H1 (cell line): ENCODE data around the gene IL17RA. TPM values are rescaled to one million over a fixed set of nuclear protein-coding genes. Genes with fewer than 3 reads are reported as not detected.

ENCODE experiments used
- CEBPB ChIP-seq: IDR thresholded peaks from 2 replicates; pipeline ENCODE4 v1.6.1; 2012; ENCODE audit warnings: low read depth, low read length
- CHD2 ChIP-seq: IDR thresholded peaks from 2 replicates; pipeline ENCODE4 v1.6.1; 2012; ENCODE audit warnings: low read length, improper control_type of control experiment
- CREB1 ChIP-seq: IDR thresholded peaks from 2 replicates; pipeline ENCODE4 v1.6.1; 2012; ENCODE audit warnings: inconsistent platforms
- CTBP2 ChIP-seq: IDR thresholded peaks from 2 replicates; pipeline ENCODE4 v1.7.0; 2011; ENCODE audit warnings: borderline replicate concordance, mild to moderate bottlenecking, moderate library complexity, mixed read lengths, low read length; ENCODE audit not compliant: insufficient read depth, insufficient read length
- GTF2F1 ChIP-seq: IDR thresholded peaks from 2 replicates; pipeline ENCODE4 v1.6.1; 2012; ENCODE audit warnings: low read depth, low read length, improper control_type of control experiment, borderline replicate concordance
- KDM4A ChIP-seq: IDR thresholded peaks from one replicate; pipeline ENCODE4 v1.7.1; 2012; ENCODE audit warnings: low read depth, mild to moderate bottlenecking, moderate library complexity, low read length, inconsistent platforms; ENCODE audit not compliant: severe bottlenecking
- TAF7 ChIP-seq: optimal IDR thresholded peaks from 2 replicates; pipeline ENCODE3; 2011; ENCODE audit warnings: low read depth, mild to moderate bottlenecking, inconsistent platforms, low read length, moderate library complexity, borderline replicate concordance
- polyA plus RNA-seq, 7 experiments: library from polyadenylated mRNA; depleted of rRNA in 3 of 7; stranded (reverse) in 5 of 7; unstranded in 2 of 7; fragments of >200 nt in 5 of 7; fragments of 200-250 nt in 2 of 7; gene quantifications; 1 replicate in 5 of 7; 2 replicates in 1 of 7; 4 replicates in 1 of 7; pipeline versions ENCODE4 v1.2.1 to v1.2.3, GENCODE V29; 2011 to 2013; ENCODE audit warnings: missing spikeins in 2 of 7, mixed read lengths in 2 of 7
- total RNA-seq: library from RNA; stranded (reverse); fragmentation: NEBNext Ultra II Directional; extraction: Animal tissue kit (Norgen Biotek cat#: 25700); gene quantifications from 2 replicates; pipeline ENCODE4 v1.2.1, GENCODE V29; 2021
- TF ChIP-seq, protein P1 (sequence below): fragments of 300-600 bp; sonication (generic); IDR thresholded peaks from 2 replicates; pipeline ENCODE4 v1.7.1; 2012; ENCODE audit warnings: low read length, moderate library complexity, mild to moderate bottlenecking, inconsistent platforms; ENCODE audit not compliant: insufficient replicate concordance

Gene IL17RA
- total and polyA plus RNA-seq, 2 of the 8 experiments (the other 6 are each of a cell fraction or from before 2014, with no cell fraction given), result 5.6 to 9.9 TPM

DNA sequence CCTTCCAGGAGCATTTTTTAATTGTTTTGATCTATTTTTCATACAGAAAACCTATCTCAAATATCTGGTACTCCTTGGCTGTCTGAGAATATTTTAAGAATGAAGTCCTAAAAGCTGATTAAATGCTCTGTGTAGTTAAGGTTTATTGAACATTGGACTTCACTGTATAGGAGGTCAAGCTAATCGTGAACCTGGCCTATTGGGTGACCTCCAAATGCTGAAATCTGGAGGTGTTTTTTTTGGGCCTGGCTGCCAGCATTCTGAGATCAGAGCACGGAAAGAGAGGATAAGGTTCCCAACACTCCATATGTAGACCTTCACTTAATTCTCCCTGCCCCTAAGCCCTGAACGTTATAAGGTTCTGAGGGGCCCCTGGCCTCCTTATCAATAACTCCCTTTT, 8.3 kb downstream of the IL17RA start (continued):
- TF ChIP-seq, protein P1, sequence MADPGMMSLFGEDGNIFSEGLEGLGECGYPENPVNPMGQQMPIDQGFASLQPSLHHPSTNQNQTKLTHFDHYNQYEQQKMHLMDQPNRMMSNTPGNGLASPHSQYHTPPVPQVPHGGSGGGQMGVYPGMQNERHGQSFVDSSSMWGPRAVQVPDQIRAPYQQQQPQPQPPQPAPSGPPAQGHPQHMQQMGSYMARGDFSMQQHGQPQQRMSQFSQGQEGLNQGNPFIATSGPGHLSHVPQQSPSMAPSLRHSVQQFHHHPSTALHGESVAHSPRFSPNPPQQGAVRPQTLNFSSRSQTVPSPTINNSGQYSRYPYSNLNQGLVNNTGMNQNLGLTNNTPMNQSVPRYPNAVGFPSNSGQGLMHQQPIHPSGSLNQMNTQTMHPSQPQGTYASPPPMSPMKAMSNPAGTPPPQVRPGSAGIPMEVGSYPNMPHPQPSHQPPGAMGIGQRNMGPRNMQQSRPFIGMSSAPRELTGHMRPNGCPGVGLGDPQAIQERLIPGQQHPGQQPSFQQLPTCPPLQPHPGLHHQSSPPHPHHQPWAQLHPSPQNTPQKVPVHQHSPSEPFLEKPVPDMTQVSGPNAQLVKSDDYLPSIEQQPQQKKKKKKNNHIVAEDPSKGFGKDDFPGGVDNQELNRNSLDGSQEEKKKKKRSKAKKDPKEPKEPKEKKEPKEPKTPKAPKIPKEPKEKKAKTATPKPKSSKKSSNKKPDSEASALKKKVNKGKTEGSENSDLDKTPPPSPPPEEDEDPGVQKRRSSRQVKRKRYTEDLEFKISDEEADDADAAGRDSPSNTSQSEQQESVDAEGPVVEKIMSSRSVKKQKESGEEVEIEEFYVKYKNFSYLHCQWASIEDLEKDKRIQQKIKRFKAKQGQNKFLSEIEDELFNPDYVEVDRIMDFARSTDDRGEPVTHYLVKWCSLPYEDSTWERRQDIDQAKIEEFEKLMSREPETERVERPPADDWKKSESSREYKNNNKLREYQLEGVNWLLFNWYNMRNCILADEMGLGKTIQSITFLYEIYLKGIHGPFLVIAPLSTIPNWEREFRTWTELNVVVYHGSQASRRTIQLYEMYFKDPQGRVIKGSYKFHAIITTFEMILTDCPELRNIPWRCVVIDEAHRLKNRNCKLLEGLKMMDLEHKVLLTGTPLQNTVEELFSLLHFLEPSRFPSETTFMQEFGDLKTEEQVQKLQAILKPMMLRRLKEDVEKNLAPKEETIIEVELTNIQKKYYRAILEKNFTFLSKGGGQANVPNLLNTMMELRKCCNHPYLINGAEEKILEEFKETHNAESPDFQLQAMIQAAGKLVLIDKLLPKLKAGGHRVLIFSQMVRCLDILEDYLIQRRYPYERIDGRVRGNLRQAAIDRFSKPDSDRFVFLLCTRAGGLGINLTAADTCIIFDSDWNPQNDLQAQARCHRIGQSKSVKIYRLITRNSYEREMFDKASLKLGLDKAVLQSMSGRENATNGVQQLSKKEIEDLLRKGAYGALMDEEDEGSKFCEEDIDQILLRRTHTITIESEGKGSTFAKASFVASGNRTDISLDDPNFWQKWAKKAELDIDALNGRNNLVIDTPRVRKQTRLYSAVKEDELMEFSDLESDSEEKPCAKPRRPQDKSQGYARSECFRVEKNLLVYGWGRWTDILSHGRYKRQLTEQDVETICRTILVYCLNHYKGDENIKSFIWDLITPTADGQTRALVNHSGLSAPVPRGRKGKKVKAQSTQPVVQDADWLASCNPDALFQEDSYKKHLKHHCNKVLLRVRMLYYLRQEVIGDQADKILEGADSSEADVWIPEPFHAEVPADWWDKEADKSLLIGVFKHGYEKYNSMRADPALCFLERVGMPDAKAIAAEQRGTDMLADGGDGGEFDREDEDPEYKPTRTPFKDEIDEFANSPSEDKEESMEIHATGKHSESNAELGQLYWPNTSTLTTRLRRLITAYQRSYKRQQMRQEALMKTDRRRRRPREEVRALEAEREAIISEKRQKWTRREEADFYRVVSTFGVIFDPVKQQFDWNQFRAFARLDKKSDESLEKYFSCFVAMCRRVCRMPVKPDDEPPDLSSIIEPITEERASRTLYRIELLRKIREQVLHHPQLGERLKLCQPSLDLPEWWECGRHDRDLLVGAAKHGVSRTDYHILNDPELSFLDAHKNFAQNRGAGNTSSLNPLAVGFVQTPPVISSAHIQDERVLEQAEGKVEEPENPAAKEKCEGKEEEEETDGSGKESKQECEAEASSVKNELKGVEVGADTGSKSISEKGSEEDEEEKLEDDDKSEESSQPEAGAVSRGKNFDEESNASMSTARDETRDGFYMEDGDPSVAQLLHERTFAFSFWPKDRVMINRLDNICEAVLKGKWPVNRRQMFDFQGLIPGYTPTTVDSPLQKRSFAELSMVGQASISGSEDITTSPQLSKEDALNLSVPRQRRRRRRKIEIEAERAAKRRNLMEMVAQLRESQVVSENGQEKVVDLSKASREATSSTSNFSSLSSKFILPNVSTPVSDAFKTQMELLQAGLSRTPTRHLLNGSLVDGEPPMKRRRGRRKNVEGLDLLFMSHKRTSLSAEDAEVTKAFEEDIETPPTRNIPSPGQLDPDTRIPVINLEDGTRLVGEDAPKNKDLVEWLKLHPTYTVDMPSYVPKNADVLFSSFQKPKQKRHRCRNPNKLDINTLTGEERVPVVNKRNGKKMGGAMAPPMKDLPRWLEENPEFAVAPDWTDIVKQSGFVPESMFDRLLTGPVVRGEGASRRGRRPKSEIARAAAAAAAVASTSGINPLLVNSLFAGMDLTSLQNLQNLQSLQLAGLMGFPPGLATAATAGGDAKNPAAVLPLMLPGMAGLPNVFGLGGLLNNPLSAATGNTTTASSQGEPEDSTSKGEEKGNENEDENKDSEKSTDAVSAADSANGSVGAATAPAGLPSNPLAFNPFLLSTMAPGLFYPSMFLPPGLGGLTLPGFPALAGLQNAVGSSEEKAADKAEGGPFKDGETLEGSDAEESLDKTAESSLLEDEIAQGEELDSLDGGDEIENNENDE, result no peak
- TF ChIP-seq CTBP2, result no peak
- no peak for TF ChIP-seq CEBPB
- no peak for TF ChIP-seq TAF7
- TF ChIP-seq CHD2, result no peak
- TF ChIP-seq CREB1, result no peak
- no peak for TF ChIP-seq KDM4A
- TF ChIP-seq GTF2F1, result no peak
